Heart left ventricle (tissue), 13 donors: ENCODE measurements around the gene MEG3.

Experiments
- POLR2A ChIP-seq, 2 donors: fragments of 450-650 bp; IDR thresholded peaks; one replicate each; pipeline ENCODE4 v1.6.1; 2017; ENCODE audit warnings: antibody characterized with exemption in 2 of 2, mild to moderate bottlenecking in 2 of 2, moderate library complexity in 2 of 2
- TF ChIP-seq, protein P1 (sequence below), 12 donors: fragments of 200-600 bp; sonication (generic) in 4 of 12; IDR thresholded peaks; one replicate each; pipeline versions ENCODE4 v1.5.0 to v1.8.0; 2018 to 2022; ENCODE audit warnings: antibody characterized with exemption in 12 of 12, mild to moderate bottlenecking in 5 of 12
- donor health status: ischemic (EF 13 %, LVEDD 7.1; RV severe dilation, severe dysfunction).
- donor health status: DM: no; HTN: yes; CAD: no.
- donor health status: DM: no; HTN: no; CAD: no.
- donor health status: ischemic (EF 25% LVEDD 6.9; RV normal size, moderate dysfunction).
- donor health status: ischemic (EF 25% LVEDD 5.7; RV mildly dilated, moderate dysfunction).
- donor health status: ischemic (EF 35%, LVEDD 5.7; RV mildly dilated, moderate dysfunction).
- donor health status: nonischemic (EF 11% LVEDD 7.7; RV severe dilation, severe dysfunction).
- donor health status: DM: yes; HTN: yes; CAD: no.
- donor health status: PGD.
- donor health status: ischemic (EF 29% LVEDD 5.4; RV normal size, mild dysfunction).
- donor health status: nonischemic (EF 23%, LVEDD 6.1; RV moderate dilation, normal function).

DNA sequence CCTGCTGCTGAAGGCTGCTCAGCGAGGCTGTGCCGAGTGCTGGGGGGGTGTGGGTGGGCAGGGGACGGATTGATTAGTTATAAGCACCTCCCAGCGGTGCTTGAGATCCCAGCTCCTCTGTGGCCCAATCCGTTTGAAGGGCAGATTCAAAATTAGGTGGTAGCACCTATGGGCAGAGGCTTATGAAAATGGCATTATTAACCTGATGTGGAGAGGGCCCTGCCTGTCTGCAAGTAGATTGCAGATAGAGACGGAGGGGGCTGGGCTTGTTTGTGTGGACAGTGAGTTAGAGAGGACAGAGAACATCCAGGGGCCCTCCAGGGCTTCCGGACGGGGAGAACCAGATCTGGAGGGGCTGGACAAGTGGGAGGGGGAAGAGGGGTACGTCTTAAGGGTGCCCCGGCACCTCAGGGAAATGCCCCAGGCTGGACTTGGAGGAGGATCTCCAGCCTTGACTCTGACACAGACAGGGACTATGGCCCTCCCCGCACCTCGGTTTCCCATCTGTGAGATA is 77.8 kb downstream of the MEG3 start, which contains the start of gene RTL1:
- TF ChIP-seq, protein P1, sequence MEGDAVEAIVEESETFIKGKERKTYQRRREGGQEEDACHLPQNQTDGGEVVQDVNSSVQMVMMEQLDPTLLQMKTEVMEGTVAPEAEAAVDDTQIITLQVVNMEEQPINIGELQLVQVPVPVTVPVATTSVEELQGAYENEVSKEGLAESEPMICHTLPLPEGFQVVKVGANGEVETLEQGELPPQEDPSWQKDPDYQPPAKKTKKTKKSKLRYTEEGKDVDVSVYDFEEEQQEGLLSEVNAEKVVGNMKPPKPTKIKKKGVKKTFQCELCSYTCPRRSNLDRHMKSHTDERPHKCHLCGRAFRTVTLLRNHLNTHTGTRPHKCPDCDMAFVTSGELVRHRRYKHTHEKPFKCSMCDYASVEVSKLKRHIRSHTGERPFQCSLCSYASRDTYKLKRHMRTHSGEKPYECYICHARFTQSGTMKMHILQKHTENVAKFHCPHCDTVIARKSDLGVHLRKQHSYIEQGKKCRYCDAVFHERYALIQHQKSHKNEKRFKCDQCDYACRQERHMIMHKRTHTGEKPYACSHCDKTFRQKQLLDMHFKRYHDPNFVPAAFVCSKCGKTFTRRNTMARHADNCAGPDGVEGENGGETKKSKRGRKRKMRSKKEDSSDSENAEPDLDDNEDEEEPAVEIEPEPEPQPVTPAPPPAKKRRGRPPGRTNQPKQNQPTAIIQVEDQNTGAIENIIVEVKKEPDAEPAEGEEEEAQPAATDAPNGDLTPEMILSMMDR (IDR thresholded peaks at IDR 0.05) = no peak
- TF ChIP-seq POLR2A (IDR thresholded peaks at IDR 0.05) = no peak
